SU-DHL-6 (cell line): ENCODE measurements around the gene KRT5.

ENCODE experiments used
- H2AFZ ChIP-seq: fragments of 200-600 bp; sonication (generic); 2 replicates; pipeline ENCODE4 v1.6.1; 2014; ENCODE audit warnings: low read depth, mild to moderate bottlenecking, moderate library complexity, mixed read lengths, antibody characterized with exemption, low read length; ENCODE audit not compliant: severe bottlenecking
- H3F3A ChIP-seq: fragments of 200-600 bp; shearing (Covaris generic); 2 replicates; pipeline ENCODE4 v1.6.0; 2016; ENCODE audit warnings: antibody characterized with exemption, mild to moderate bottlenecking; ENCODE audit not compliant: insufficient read depth
- H3K27ac ChIP-seq: fragments of 200-600 bp; sonication (generic); 2 replicates; pipeline ENCODE4 v1.5.1; 2016; ENCODE audit warnings: low read depth, mild to moderate bottlenecking, low read length, moderate library complexity, mixed read lengths
- H3K27me3 ChIP-seq: fragments of 200-600 bp; sonication (generic), shearing (Covaris generic); 2 replicates; pipeline ENCODE4 v1.6.0; 2014; ENCODE audit warnings: mild to moderate bottlenecking, low read length
- H3K36me3 ChIP-seq: fragments of 200-600 bp; sonication (generic); 2 replicates; pipeline ENCODE4 v1.6.1; 2014; ENCODE audit warnings: mild to moderate bottlenecking, low read length, mixed read lengths
- H3K4me2 ChIP-seq: fragments of 300-600, 200-600 bp; shearing (Covaris generic), sonication (generic); 2 replicates; pipeline ENCODE4 v1.6.0; 2014; ENCODE audit warnings: low read length, low read depth, mild to moderate bottlenecking; ENCODE audit not compliant: poor library complexity, severe bottlenecking
- H3K4me3 ChIP-seq: fragments of 200-600 bp; sonication (generic); 2 replicates; pipeline ENCODE4 v1.5.1; 2014; ENCODE audit warnings: antibody characterized with exemption, low read length, mild to moderate bottlenecking, mixed read lengths; ENCODE audit not compliant: insufficient read depth, poor library complexity, severe bottlenecking
- H3K79me2 ChIP-seq: fragments of 200-600 bp; sonication (generic); 2 replicates; pipeline ENCODE4 v1.6.1; 2014; ENCODE audit warnings: mild to moderate bottlenecking, low read length, moderate library complexity; ENCODE audit not compliant: insufficient read depth
- H3K9ac ChIP-seq: fragments of 200-600 bp; sonication (generic); 2 replicates; pipeline ENCODE4 v1.7.0; 2014; ENCODE audit warnings: mild to moderate bottlenecking, low read length
- H3K9me2 ChIP-seq: fragments of 200-600 bp; sonication (generic); replicated peaks from 2 replicates; pipeline ENCODE4 v1.6.1; 2014; ENCODE audit warnings: low read length; ENCODE audit not compliant: insufficient read depth
- H3K9me3 ChIP-seq: fragments of 200-600 bp; sonication (generic); 2 replicates; pipeline ENCODE4 v1.6.1; 2014; ENCODE audit warnings: low read length, mixed read lengths; ENCODE audit not compliant: insufficient read depth
- H4K20me1 ChIP-seq: fragments of 200-600 bp; sonication (generic); 2 replicates; pipeline ENCODE4 v1.6.1; 2014; ENCODE audit warnings: low read depth, mild to moderate bottlenecking, antibody characterized with exemption, low read length, moderate library complexity, mixed read lengths
- EZH2phosphoT487 ChIP-seq: fragments of 200-600 bp; sonication (generic), shearing (Covaris generic); conservative IDR thresholded peaks from 2 replicates; pipeline ENCODE4 v1.6.1; 2018; ENCODE audit warnings: mild to moderate bottlenecking, antibody characterized with exemption, low read length, moderate library complexity, mixed read lengths
- TF ChIP-seq, protein P1 (sequence below): fragments of 200-600 bp; sonication (generic); IDR thresholded peaks from one replicate; pipeline ENCODE4 v1.5.1; 2017; ENCODE audit warnings: antibody characterized with exemption, mild to moderate bottlenecking, low read length, moderate library complexity; ENCODE audit not compliant: insufficient read depth, poor library complexity, severe bottlenecking

Gene KRT5

DNA sequence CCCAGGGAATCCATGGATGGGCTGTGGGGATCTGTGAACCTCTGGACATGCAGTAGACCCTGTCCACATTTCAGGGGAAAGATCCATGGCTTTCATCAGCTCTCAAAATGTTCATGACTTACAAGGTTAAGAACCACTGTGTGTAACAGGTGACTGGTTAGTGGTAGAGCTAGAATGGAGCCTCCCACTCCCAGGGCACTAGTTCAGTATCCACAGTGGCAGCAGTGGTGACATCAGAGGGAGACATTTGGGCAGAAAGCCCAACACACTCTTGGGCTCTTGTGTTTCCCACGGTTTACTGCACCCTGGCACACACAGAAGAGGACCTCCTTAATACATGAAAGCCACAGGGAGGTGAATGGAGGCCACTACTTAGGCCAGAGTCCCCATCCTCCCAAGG lies 44.4 kb upstream of the KRT5 start:
- H3K4me3 ChIP-seq = no peak overlapping the region
- TF ChIP-seq, protein P1, sequence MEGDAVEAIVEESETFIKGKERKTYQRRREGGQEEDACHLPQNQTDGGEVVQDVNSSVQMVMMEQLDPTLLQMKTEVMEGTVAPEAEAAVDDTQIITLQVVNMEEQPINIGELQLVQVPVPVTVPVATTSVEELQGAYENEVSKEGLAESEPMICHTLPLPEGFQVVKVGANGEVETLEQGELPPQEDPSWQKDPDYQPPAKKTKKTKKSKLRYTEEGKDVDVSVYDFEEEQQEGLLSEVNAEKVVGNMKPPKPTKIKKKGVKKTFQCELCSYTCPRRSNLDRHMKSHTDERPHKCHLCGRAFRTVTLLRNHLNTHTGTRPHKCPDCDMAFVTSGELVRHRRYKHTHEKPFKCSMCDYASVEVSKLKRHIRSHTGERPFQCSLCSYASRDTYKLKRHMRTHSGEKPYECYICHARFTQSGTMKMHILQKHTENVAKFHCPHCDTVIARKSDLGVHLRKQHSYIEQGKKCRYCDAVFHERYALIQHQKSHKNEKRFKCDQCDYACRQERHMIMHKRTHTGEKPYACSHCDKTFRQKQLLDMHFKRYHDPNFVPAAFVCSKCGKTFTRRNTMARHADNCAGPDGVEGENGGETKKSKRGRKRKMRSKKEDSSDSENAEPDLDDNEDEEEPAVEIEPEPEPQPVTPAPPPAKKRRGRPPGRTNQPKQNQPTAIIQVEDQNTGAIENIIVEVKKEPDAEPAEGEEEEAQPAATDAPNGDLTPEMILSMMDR = no peak
- no peak for TF ChIP-seq EZH2phosphoT487
- H3K9me2 ChIP-seq = no peaks in the 10 kb centered on the region
- no peak overlapping the region for H3K9ac ChIP-seq
- no peaks in the 10 kb centered on the region for H4K20me1 ChIP-seq
- no peaks in the 10 kb centered on the region for H3K27me3 ChIP-seq
- H2AFZ ChIP-seq = no peak overlapping the region
- no peak overlapping the region for H3K4me2 ChIP-seq
- no peaks in the 10 kb centered on the region for H3K9me3 ChIP-seq
- H3K27ac ChIP-seq = no peak overlapping the region
- H3K36me3 ChIP-seq = no peaks in the 10 kb centered on the region
- H3F3A ChIP-seq = no peaks in the 10 kb centered on the region
- no peaks in the 10 kb centered on the region for H3K79me2 ChIP-seq

DNA sequence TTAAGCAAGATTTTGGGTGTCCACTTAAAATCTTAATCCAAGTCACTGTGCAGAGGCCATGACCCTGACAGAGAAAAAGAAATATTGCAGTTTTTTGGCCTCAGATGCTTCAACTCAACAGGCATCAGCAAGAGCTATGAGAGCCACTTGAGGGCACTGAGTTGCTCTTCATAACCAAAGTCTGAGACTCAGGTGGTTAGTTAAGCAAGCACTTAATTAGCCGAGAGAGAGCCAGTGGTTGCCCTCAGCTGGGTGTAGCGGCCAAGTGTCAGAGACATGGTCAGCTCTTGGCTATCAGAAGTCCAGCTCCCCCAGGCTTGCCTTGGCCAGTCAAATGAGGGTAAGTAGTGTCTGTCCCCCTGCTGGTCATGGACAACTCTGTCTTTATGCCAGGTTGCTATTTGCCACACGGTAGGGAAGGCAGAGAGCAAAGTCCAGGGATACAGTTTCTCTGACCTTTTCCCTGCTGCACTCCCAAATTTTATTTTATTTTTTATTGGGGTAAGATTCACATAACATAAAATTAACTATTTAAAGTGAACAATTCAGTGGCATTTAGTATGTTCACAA lies 41.8 kb upstream of the KRT5 start:
- no peak overlapping the region for H3K4me3 ChIP-seq
- no peaks in the 10 kb centered on the region for H3K9me3 ChIP-seq
- no peaks in the 10 kb centered on the region for H3F3A ChIP-seq
- H3K9ac ChIP-seq = no peak overlapping the region
- H3K27me3 ChIP-seq = no peaks in the 10 kb centered on the region
- H2AFZ ChIP-seq = no peak overlapping the region
- H3K79me2 ChIP-seq = no peaks in the 10 kb centered on the region
- H4K20me1 ChIP-seq = no peaks in the 10 kb centered on the region
- no peak overlapping the region for H3K4me2 ChIP-seq
- H3K36me3 ChIP-seq = no peaks in the 10 kb centered on the region
- H3K9me2 ChIP-seq = no peaks in the 10 kb centered on the region
- no peak for TF ChIP-seq EZH2phosphoT487
- TF ChIP-seq, protein P1 = no peak
- no peak overlapping the region for H3K27ac ChIP-seq

DNA sequence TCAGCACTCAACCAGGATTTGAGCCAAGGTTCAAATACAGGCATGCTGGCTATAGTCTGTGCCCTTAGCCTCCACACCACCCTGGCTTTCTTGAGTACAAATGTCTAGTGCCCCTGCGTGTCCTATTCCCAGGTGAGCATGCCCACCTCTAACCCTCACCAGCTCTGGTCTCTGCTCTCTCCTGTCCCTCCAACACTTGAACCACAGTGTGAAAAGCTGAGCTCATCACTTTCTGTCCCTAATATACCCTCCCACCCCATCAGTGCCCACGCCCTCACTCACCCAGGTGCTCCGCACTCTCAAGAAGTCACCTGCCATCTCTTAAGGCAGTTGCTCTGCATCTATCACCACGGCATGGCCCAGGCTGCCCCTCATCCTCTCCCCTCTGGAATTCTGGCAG lies 39.8 kb upstream of the KRT5 start:
- Histone ChIP-seq H3K9ac (no peak overlapping the region), H3K27ac (no peak overlapping the region), H3K27me3 (no peaks in the 10 kb centered on the region), H3K36me3 (no peaks in the 10 kb centered on the region), H2AFZ (no peak overlapping the region), H3K4me2 (no peak overlapping the region), H3K9me2 (no peaks in the 10 kb centered on the region), H3K9me3 (no peaks in the 10 kb centered on the region), H3F3A (no peaks in the 10 kb centered on the region), H3K4me3 (no peak overlapping the region), H3K79me2 (no peaks in the 10 kb centered on the region), H4K20me1 (no peaks in the 10 kb centered on the region)
- TF ChIP-seq EZH2phosphoT487 = no peak
- TF ChIP-seq, protein P1 = no peak
